H1 (cell line): ENCODE data around the gene PRSS48. TPM values are rescaled to one million over a fixed set of nuclear protein-coding genes. Genes with fewer than 3 reads are reported as not detected.

Source experiments
- ASH2L ChIP-seq: fragments of 200-600, 300-600 bp; sonication (generic); IDR thresholded peaks from one replicate; pipeline ENCODE4 v1.7.1; 2017; ENCODE audit warnings: low read length
- CBX8 ChIP-seq: fragments of 300-800, 300-1000 bp; sonication (generic); IDR thresholded peaks from 2 replicates; pipeline ENCODE4 v1.7.1; 2016; ENCODE audit warnings: low read depth, low read length, borderline replicate concordance
- HDAC6 ChIP-seq: IDR thresholded peaks from one replicate; pipeline ENCODE4 v1.7.1; 2012; ENCODE audit warnings: low read depth, mild to moderate bottlenecking, inconsistent platforms, low read length, moderate library complexity
- JUN ChIP-seq: IDR thresholded peaks from 2 replicates; pipeline ENCODE4 v1.6.1; 2011; ENCODE audit warnings: low read depth, mild to moderate bottlenecking, improper control_type of control experiment, low read length
- SIX5 ChIP-seq: IDR thresholded peaks from 2 replicates; pipeline ENCODE4 v1.6.1; 2011; ENCODE audit warnings: mild to moderate bottlenecking, low read depth, low read length
- SRF ChIP-seq: IDR thresholded peaks from 2 replicates; pipeline ENCODE4 v1.6.1; 2011; ENCODE audit warnings: mild to moderate bottlenecking, low read depth, low read length, moderate library complexity
- USF2 ChIP-seq: IDR thresholded peaks from 2 replicates; pipeline ENCODE4 v1.6.1; 2011; ENCODE audit warnings: low read length, improper control_type of control experiment
- polyA plus RNA-seq, 7 experiments: library from polyadenylated mRNA; depleted of rRNA in 3 of 7; stranded (reverse) in 5 of 7; unstranded in 2 of 7; fragments of >200 nt in 5 of 7; fragments of 200-250 nt in 2 of 7; gene quantifications; 1 replicate in 5 of 7; 2 replicates in 1 of 7; 4 replicates in 1 of 7; pipeline versions ENCODE4 v1.2.1 to v1.2.3, GENCODE V29; 2011 to 2013; ENCODE audit warnings: missing spikeins in 2 of 7, mixed read lengths in 2 of 7
- total RNA-seq: library from RNA; stranded (reverse); fragmentation: NEBNext Ultra II Directional; extraction: Animal tissue kit (Norgen Biotek cat#: 25700); gene quantifications from 2 replicates; pipeline ENCODE4 v1.2.1, GENCODE V29; 2021

Gene PRSS48
- total and polyA plus RNA-seq, 2 of the 8 experiments (the other 6 are each of a cell fraction or from before 2014, with no cell fraction given), result not detected

- TF ChIP-seq USF2, result no peak
- no peak for TF ChIP-seq CBX8
- TF ChIP-seq SRF, result no peak
- TF ChIP-seq SIX5, result no peak
- no peak for TF ChIP-seq HDAC6
- no peak for TF ChIP-seq ASH2L
- TF ChIP-seq JUN, result no peak
Observed at GRCh38 chr4:151325949-151326246, 48.9 kb downstream of the PRSS48 start (continued).
